Smooth muscle cell (in vitro differentiated cells): ENCODE measurements around the gene ACBD4. TPM values are rescaled to one million over a fixed set of nuclear protein-coding genes. Genes with fewer than 3 reads are reported as not detected.

ENCODE experiments used
- DNase-seq: peaks from one replicate; lab custom pipeline; 2025; ENCODE audit not compliant: unreplicated experiment; lab: John Stamatoyannopoulos, UW
- H2AFZ ChIP-seq: fragments of 200-600 bp; sonication (generic); 2 replicates; pipeline ENCODE4 v1.6.0; 2016; ENCODE audit warnings: antibody characterized with exemption, low read depth, mild to moderate bottlenecking
- H3F3A ChIP-seq: fragments of 200-600 bp; sonication (generic); 2 replicates; pipeline ENCODE4 v1.6.0; 2017; ENCODE audit warnings: antibody characterized with exemption, low read depth
- H3K27ac ChIP-seq: fragments of 200-600 bp; sonication (generic); 2 replicates; pipeline ENCODE4 v1.5.1; 2016; ENCODE audit warnings: low read depth, mild to moderate bottlenecking
- H3K27me3 ChIP-seq: fragments of 200-600 bp; sonication (generic); 2 replicates; pipeline ENCODE4 v1.6.1; 2016; ENCODE audit warnings: low read depth, mild to moderate bottlenecking
- H3K36me3 ChIP-seq: fragments of 200-600 bp; sonication (generic); 2 replicates; pipeline ENCODE4 v1.5.1; 2016; ENCODE audit warnings: low read depth
- H3K4me1 ChIP-seq: fragments of 200-600 bp; sonication (generic); 2 replicates; pipeline ENCODE4 v1.5.1; 2016; ENCODE audit warnings: low read depth
- H3K4me2 ChIP-seq: fragments of 200-600 bp; sonication (generic); 2 replicates; pipeline ENCODE4 v1.6.0; 2016; ENCODE audit warnings: mild to moderate bottlenecking
- H3K4me3 ChIP-seq: fragments of 200-600 bp; sonication (generic); 2 replicates; pipeline ENCODE4 v1.5.1; 2016; ENCODE audit warnings: mild to moderate bottlenecking
- H3K79me2 ChIP-seq: fragments of 200-600 bp; sonication (generic); 2 replicates; pipeline ENCODE4 v1.6.0; 2016; ENCODE audit warnings: low read depth, mild to moderate bottlenecking
- H3K9ac ChIP-seq: fragments of 200-600 bp; sonication (generic); 2 replicates; pipeline ENCODE4 v1.6.0; 2016; ENCODE audit warnings: low read depth
- H3K9me3 ChIP-seq: fragments of 200-600 bp; sonication (generic); replicated peaks from 2 replicates; pipeline ENCODE4 v1.5.1; 2016; ENCODE audit warnings: low read depth
- H4K20me1 ChIP-seq: fragments of 200-600 bp; sonication (generic); 2 replicates; pipeline ENCODE4 v1.6.0; 2016; ENCODE audit warnings: low read depth
- WGBS: methylation state at CpG from one replicate; pipeline ENCODE4 v1.1.7; 2016; ENCODE audit warnings: low lambda C conversion rate; 5-methylcytosine and 5-hydroxymethylcytosine counted together
- microRNA-seq: library from miRNA; unstranded; fragments of <30 nt; microRNA quantifications from one replicate; pipeline ENCODE4, GENCODE V29; 2016; ENCODE audit warnings: borderline number of aligned reads
- polyA plus RNA-seq: library from polyadenylated mRNA; unstranded; fragments of >200 nt; fragmentation: Nextera tagmentation; extraction: Ambion mirVana; gene quantifications from 2 replicates; pipeline ENCODE4 v1.2.1, GENCODE V29; 2016
- small RNA-seq: library from RNA; depleted of rRNA; stranded (forward); fragments of <200 nt; gene quantifications from one replicate; pipeline ENCODE3, GENCODE V24; 2014
- total RNA-seq: library from RNA; depleted of rRNA; stranded (reverse); fragments of >200 nt; gene quantifications from 2 replicates; pipeline ENCODE4 v1.2.3, GENCODE V29; 2014
- TF ChIP-seq, protein P1 (sequence below): fragments of 200-600 bp; sonication (generic); IDR thresholded peaks from 2 replicates; pipeline ENCODE4 v1.5.1; 2017; ENCODE audit warnings: borderline replicate concordance, mild to moderate bottlenecking, antibody characterized with exemption; ENCODE audit not compliant: insufficient read depth, poor library complexity, severe bottlenecking

Gene ACBD4
- total and polyA plus RNA-seq, 2 experiments from 2014 or later: 0.49 to 5.0 TPM

- Histone ChIP-seq H3K27me3 (no peaks in the 10 kb centered on the region), H3K36me3 (no peaks in the 10 kb centered on the region), H3K79me2 (no peaks in the 10 kb centered on the region), H3F3A (no peaks in the 10 kb centered on the region), H3K4me2 (no peak overlapping the region), H3K27ac (no peak overlapping the region), H3K4me3 (no peak overlapping the region), H4K20me1 (no peaks in the 10 kb centered on the region), H3K9me3 (no peaks in the 10 kb centered on the region), H3K9ac (no peak overlapping the region), H3K4me1 (no peaks in the 10 kb centered on the region), H2AFZ (no peak overlapping the region)
- TF ChIP-seq, protein P1, sequence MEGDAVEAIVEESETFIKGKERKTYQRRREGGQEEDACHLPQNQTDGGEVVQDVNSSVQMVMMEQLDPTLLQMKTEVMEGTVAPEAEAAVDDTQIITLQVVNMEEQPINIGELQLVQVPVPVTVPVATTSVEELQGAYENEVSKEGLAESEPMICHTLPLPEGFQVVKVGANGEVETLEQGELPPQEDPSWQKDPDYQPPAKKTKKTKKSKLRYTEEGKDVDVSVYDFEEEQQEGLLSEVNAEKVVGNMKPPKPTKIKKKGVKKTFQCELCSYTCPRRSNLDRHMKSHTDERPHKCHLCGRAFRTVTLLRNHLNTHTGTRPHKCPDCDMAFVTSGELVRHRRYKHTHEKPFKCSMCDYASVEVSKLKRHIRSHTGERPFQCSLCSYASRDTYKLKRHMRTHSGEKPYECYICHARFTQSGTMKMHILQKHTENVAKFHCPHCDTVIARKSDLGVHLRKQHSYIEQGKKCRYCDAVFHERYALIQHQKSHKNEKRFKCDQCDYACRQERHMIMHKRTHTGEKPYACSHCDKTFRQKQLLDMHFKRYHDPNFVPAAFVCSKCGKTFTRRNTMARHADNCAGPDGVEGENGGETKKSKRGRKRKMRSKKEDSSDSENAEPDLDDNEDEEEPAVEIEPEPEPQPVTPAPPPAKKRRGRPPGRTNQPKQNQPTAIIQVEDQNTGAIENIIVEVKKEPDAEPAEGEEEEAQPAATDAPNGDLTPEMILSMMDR: no peak
- no peak for DNase-seq
- 74% methylated on average over 2 of the region's 2 CpGs for WGBS
Measured at GRCh38 chr17:45189009-45189408, 53.5 kb downstream of the ACBD4 start.

GRCh38 chr17:45190503-45191255, 55.2 kb downstream of the ACBD4 start:
- H3K36me3 ChIP-seq: no peaks in the 10 kb centered on the region
- no peaks in the 10 kb centered on the region for H3F3A ChIP-seq
- no peak overlapping the region for H2AFZ ChIP-seq
- 73% methylated on average over 11 of the region's 11 CpGs for WGBS
- no peaks in the 10 kb centered on the region for H3K9me3 ChIP-seq
- no peaks in the 10 kb centered on the region for H3K4me1 ChIP-seq
- H4K20me1 ChIP-seq: no peaks in the 10 kb centered on the region
- TF ChIP-seq, protein P1: no peak
- H3K27ac ChIP-seq: no peak overlapping the region
- no peak overlapping the region for H3K9ac ChIP-seq
- no peak for DNase-seq
- no peak overlapping the region for H3K4me3 ChIP-seq
- H3K4me2 ChIP-seq: no peak overlapping the region
- no peaks in the 10 kb centered on the region for H3K27me3 ChIP-seq
- H3K79me2 ChIP-seq: no peaks in the 10 kb centered on the region

Small RNA genes lying within 50 kb of the gene (microRNA-seq; reads per million reads assigned to microRNA genes)
- not detected for gene MIR6784

Small RNA genes lying within 50 kb of the gene (small RNA-seq; reads per million reads assigned to genes)
- gene MIR6784: 0.34 reads per million, percentile 9 among the genes with 10 or more reads in this experiment

Other genes with a start within 250 kb of the ACBD4 start
- 57.2 and 77.5 TPM in 2 replicates for gene EFTUD2, start 236.2 kb upstream of the ACBD4 start, total RNA-seq
- 76.0 and 76.5 TPM in 2 replicates for gene EFTUD2, start 236.2 kb upstream of the ACBD4 start, polyA plus RNA-seq
- gene GFAP, start 220.2 kb upstream of the ACBD4 start, total RNA-seq: 0.04 TPM in 1 of 2 replicates, not detected in the other
- gene GFAP, start 220.2 kb upstream of the ACBD4 start, polyA plus RNA-seq: 0.64 and 1.5 TPM in 2 replicates
- gene KIF18B, start 187.9 kb upstream of the ACBD4 start, total RNA-seq: 2.4 and 2.7 TPM in 2 replicates
- gene KIF18B, start 187.9 kb upstream of the ACBD4 start, polyA plus RNA-seq: 3.4 and 3.9 TPM in 2 replicates
- not detected in 2 replicates for gene C1QL1, start 167.4 kb upstream of the ACBD4 start, total RNA-seq
- gene C1QL1, start 167.4 kb upstream of the ACBD4 start, polyA plus RNA-seq: 5.5 and 5.6 TPM in 2 replicates
- 24.3 and 42.3 TPM in 2 replicates for gene DCAKD, start 84.1 kb upstream of the ACBD4 start, total RNA-seq
- gene DCAKD, start 84.1 kb upstream of the ACBD4 start, polyA plus RNA-seq: 25.7 and 28.4 TPM in 2 replicates
- 78.7 and 87.6 TPM in 2 replicates for gene NMT1, start 74.4 kb upstream of the ACBD4 start, total RNA-seq
- 105 and 148 TPM in 2 replicates for gene NMT1, start 74.4 kb upstream of the ACBD4 start, polyA plus RNA-seq
- gene PLCD3, start 3.2 kb upstream of the ACBD4 start, total RNA-seq: 24.0 and 43.3 TPM in 2 replicates
- gene PLCD3, start 3.2 kb upstream of the ACBD4 start, polyA plus RNA-seq: 33.4 and 33.7 TPM in 2 replicates
- 9.3 and 13.7 TPM in 2 replicates for gene HEXIM1, start 12.8 kb downstream of the ACBD4 start, total RNA-seq
- 9.4 TPM in 2 replicates for gene HEXIM1, start 12.8 kb downstream of the ACBD4 start, polyA plus RNA-seq
- 3.4 TPM in 2 replicates for gene HEXIM2, start 26.2 kb downstream of the ACBD4 start, total RNA-seq
- 6.1 and 6.8 TPM in 2 replicates for gene HEXIM2, start 26.2 kb downstream of the ACBD4 start, polyA plus RNA-seq
- gene FMNL1, start 86.2 kb downstream of the ACBD4 start, total RNA-seq: 0.90 TPM in 1 of 2 replicates, not detected in the other
- gene FMNL1, start 86.2 kb downstream of the ACBD4 start, polyA plus RNA-seq: 0.37 and 1.3 TPM in 2 replicates
- gene SPATA32, start 126.4 kb downstream of the ACBD4 start, total RNA-seq: not detected in 2 replicates
- 0.27 TPM in 1 of 2 replicates, not detected in the other for gene SPATA32, start 126.4 kb downstream of the ACBD4 start, polyA plus RNA-seq
- 1.5 and 1.7 TPM in 2 replicates for gene MAP3K14, start 181.3 kb downstream of the ACBD4 start, total RNA-seq
- 1.8 and 2.7 TPM in 2 replicates for gene MAP3K14, start 181.3 kb downstream of the ACBD4 start, polyA plus RNA-seq